Lung (tissue), 12 donors: Measurements from ENCODE around the gene TFG. TPM values are rescaled to one million over a fixed set of nuclear protein-coding genes. Genes with fewer than 3 reads are reported as not detected.

Experiments used
- ATAC-seq: fragments of 200-7000 bp; cut with Tn5 transposase; one replicate; pipeline ENCODE4 v1.9.1; 2020; ENCODE audit warnings: moderate number of reproducible peaks; ENCODE audit not compliant: insufficient read depth, low FRiP score
- DNase-seq, 3 donors: peaks; one replicate each; pipeline ENCODE4 v3.0.0-alpha.2; 2013 to 2017
- H3K27ac ChIP-seq, 2 donors: one replicate each; pipeline ENCODE4 v1.5.1; 2013; ENCODE audit warnings: mild to moderate bottlenecking in 2 of 2, moderate library complexity in 2 of 2, control low read depth in 1 of 2, inconsistent platforms in 1 of 2, low read depth in 1 of 2, low read length in 1 of 2
- H3K27me3 ChIP-seq, 3 donors: one replicate each; pipeline ENCODE4 v1.5.1; 2013; ENCODE audit warnings: low read length in 2 of 3; ENCODE audit not compliant: control insufficient read depth in 3 of 3, insufficient read depth in 3 of 3
- H3K36me3 ChIP-seq, 4 donors: one replicate each; pipeline ENCODE4 v1.5.1; 2013; ENCODE audit warnings: low read length in 4 of 4, mild to moderate bottlenecking in 1 of 4, moderate library complexity in 1 of 4; ENCODE audit not compliant: control insufficient read depth in 4 of 4, insufficient read depth in 4 of 4
- H3K4me1 ChIP-seq, 5 donors: one replicate each; pipeline ENCODE4 v1.5.1; 2013; ENCODE audit warnings: low read length in 5 of 5, mild to moderate bottlenecking in 2 of 5, moderate library complexity in 1 of 5; ENCODE audit not compliant: control insufficient read depth in 5 of 5, insufficient read depth in 5 of 5
- H3K4me3 ChIP-seq: one replicate; pipeline ENCODE4 v1.5.1; 2013; ENCODE audit warnings: mild to moderate bottlenecking, control low read depth, moderate library complexity
- H3K9ac ChIP-seq, 2 donors: one replicate each; pipeline ENCODE4 v1.5.1; 2013; ENCODE audit warnings: low read length in 2 of 2, control low read depth in 1 of 2; ENCODE audit not compliant: insufficient read depth in 1 of 2
- H3K9me3 ChIP-seq, 4 donors: one replicate each; pipeline ENCODE4 v1.5.1; 2013; ENCODE audit warnings: low read length in 3 of 4, mild to moderate bottlenecking in 1 of 4, moderate library complexity in 1 of 4; ENCODE audit not compliant: control insufficient read depth in 4 of 4, insufficient read depth in 3 of 4
- CTCF ChIP-seq: IDR thresholded peaks from 2 replicates; pipeline ENCODE4 v1.5.1; 2012; ENCODE audit warnings: mild to moderate bottlenecking; ENCODE audit errors: control extremely low read depth, extremely low read depth
- WGBS, 2 donors: extraction: QIAGEN DNeasy Blood & Tissue Kit; methylation state at CpG; one replicate each; pipeline ENCODE4 v1.1.7; 2013; 5-methylcytosine and 5-hydroxymethylcytosine counted together
- polyA plus RNA-seq, 2 donors: library from polyadenylated mRNA; stranded (reverse); fragments of 200-250 nt; gene quantifications; one replicate each; pipeline ENCODE4 v1.2.1, GENCODE V29; 2013
- total RNA-seq, 2 donors: library from RNA; depleted of rRNA in 1 of 2; stranded (reverse); fragments of >200 nt in 1 of 2; gene quantifications; one replicate each; pipeline ENCODE4 v1.2.1, GENCODE V29; 2014 to 2021
- donor health status: control.
- donor health status: control.
- donor health status: Bipolar disorder and iron deficiency.
- donor health status: healthy.
- donor health status: DM: yes; HTN: yes; CAD: no.

The TFG gene
- total and polyA plus RNA-seq, 4 donors, result 38.7 to 72.7 (median 65.2) TPM

- peaks cover 19 to 44% (median 34%) of the 10 kb centered on the region in 4 donors for H3K36me3 ChIP-seq
- WGBS, 2 donors, result 97 to 99% methylated on average over 6 of the region's 6 CpGs
- no peak overlapping the region for H3K9ac ChIP-seq
- DNase-seq (no peak), ATAC-seq (no peak)
- no peaks in the 10 kb centered on the region for H3K9me3 ChIP-seq
- TF ChIP-seq CTCF, result no peak
- H3K4me1 ChIP-seq, result peaks cover 0 to 5% (median 0%) of the 10 kb centered on the region in 5 donors
- no peak overlapping the region for H3K4me3 ChIP-seq
- H3K27ac ChIP-seq, result no peak overlapping the region
- no peaks in the 10 kb centered on the region for H3K27me3 ChIP-seq
Observed at GRCh38 chr3:100748220-100748619, 38.9 kb downstream of the TFG start.

- WGBS, 2 donors, result 39 to 67% methylated on average over 2 of the region's 2 CpGs
- H3K9ac ChIP-seq, result no peak overlapping the region
- H3K36me3 ChIP-seq, result peaks cover 19 to 47% (median 35%) of the 10 kb centered on the region in 4 donors
- no peaks in the 10 kb centered on the region for H3K27me3 ChIP-seq
- peaks cover 0 to 7% (median 0%) of the 10 kb centered on the region in 5 donors for H3K4me1 ChIP-seq
- no peak overlapping the region for H3K4me3 ChIP-seq
- ATAC-seq, result no peak
- no peak for DNase-seq
- no peak for TF ChIP-seq CTCF
- H3K9me3 ChIP-seq, result no peaks in the 10 kb centered on the region
- no peak overlapping the region for H3K27ac ChIP-seq
Observed at GRCh38 chr3:100748967-100749366, 39.7 kb downstream of the TFG start.

GRCh38 chr3:100753846-100754245, 44.6 kb downstream of the TFG start:
- peak in 1 of 3 donors; percentile 31 for DNase-seq
- ATAC-seq, result no peak
- Histone ChIP-seq H3K9me3 (no peaks in the 10 kb centered on the region), H3K27me3 (no peaks in the 10 kb centered on the region), H3K4me1 (peaks cover 0 to 9% (median 2%) of the 10 kb centered on the region in 5 donors), H3K27ac (no peak overlapping the region), H3K4me3 (no peak overlapping the region), H3K9ac (no peak overlapping the region), H3K36me3 (peaks cover 11 to 30% (median 20%) of the 10 kb centered on the region in 4 donors)
- no peak for TF ChIP-seq CTCF
- WGBS, 2 donors, result 82 to 88% methylated on average over 2 of the region's 2 CpGs
